Measurements from ENCODE around the gene TRIM69. TPM values are rescaled to one million over a fixed set of nuclear protein-coding genes. Genes with fewer than 3 reads are reported as not detected.

Gene TRIM69
- total and polyA plus RNA-seq, 2 of the 8 experiments (the other 6 are each of a cell fraction or from before 2014, with no cell fraction given), result 4.3 to 6.2 TPM

DNA sequence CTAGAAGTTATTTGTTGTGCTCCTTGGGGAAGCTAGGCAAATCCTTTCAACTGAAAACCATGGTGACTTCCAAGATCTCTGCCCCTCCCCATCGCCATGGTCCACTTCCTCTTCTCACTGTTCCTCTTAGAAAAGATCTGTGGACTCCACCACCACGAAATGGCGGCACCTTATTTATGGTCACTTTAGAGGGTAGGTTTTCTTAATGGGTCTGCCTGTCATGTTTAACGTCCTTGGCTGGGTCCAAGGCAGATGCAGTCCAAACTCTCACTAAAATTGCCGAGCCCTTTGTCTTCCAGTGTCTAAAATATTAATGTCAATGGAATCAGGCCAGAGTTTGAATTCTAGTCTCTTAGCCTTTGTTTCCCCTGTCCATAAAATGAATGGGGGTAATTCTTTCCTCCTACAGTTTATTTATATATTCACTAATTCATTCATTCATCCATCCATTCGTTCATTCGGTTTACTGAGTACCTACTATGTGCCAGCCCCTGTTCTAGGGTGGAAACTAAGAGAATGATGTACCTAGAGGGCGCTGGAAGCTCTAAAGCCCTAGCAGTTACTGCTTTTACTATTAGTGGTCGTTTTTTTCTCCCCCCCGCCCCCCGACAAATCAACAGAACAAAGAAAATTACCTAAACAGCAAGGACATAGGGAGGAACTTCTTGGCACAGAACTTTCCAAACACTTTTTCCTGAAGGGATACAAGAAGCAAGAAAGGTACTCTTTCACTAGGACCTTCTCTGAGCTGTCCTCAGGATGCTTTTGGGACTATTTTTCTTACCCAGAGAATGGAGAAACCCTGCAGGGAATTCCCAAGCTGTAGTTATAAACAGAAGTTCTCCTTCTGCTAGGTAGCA is 25.9 kb upstream of the TRIM69 start:
- Histone ChIP-seq H3K4me3 (ENCODE audit: extremely low read depth in 1 of 4, insufficient read depth in 2 of 4, low read depth in 3 of 4, low read length in 4 of 4) (peak overlapping the region; percentile 79 to 95 (median 88)), H3K79me2 (ENCODE audit: control insufficient read depth in 1 of 2, insufficient read depth in 2 of 2, low read length in 2 of 2) (peaks cover 0 to 9% of the 10 kb centered on the region in 2 experiments; a peak in 2 of 4 replicates), H3K23ac (ENCODE audit: insufficient read length) (no peak overlapping the region), H2BK5ac (ENCODE audit: low read depth, low read length) (no peak overlapping the region), H3K27ac (ENCODE audit: low read depth, low read length) (peak overlapping the region; percentile 60; the same call in 1 of the 2 replicates), H2BK20ac (ENCODE audit: low read length) (0 out of 2 replicates have a peak overlapping the region, but pooled peaks have one; percentile 34), H3K27me3 (replicated peaks in 1 of 4; ENCODE audit: control insufficient read depth in 3 of 4, extremely low read depth in 1 of 4, insufficient read depth in 3 of 4, low read length in 3 of 4) (peaks cover 0 to 10% (median 8%) of the 10 kb centered on the region in 4 experiments; a peak in 5 of 7 replicates), H4K8ac (ENCODE audit: extremely low read depth, insufficient read depth, low read length) (no peak overlapping the region), H3K56ac (replicated peaks; ENCODE audit: insufficient read length, low read depth, low read length) (no peak overlapping the region), H2BK12ac (ENCODE audit: low read depth, low read length) (no peak overlapping the region), H4K20me1 (replicated peaks in 1 of 2; ENCODE audit: control insufficient read depth in 1 of 2, insufficient read depth in 2 of 2, low read length in 2 of 2) (no peaks in the 10 kb centered on the region), H2AFZ (ENCODE audit: low read length) (peak overlapping the region; percentile 78), H3K9me3 (ENCODE audit: insufficient read depth in 2 of 2, low read depth in 1 of 2, low read length in 1 of 2) (no peaks in the 10 kb centered on the region), H3K4me1 (replicated peaks in 1 of 4; ENCODE audit: control insufficient read depth in 3 of 4, insufficient read depth in 4 of 4, low read length in 3 of 4) (0 out of 7 replicates have a peak, but pooled peaks cover 0 to 3% (median 0%) of the 10 kb centered on the region in 4 experiments), H2AK5ac (ENCODE audit: low read depth, low read length) (no peak overlapping the region), H3K4ac (replicated peaks; ENCODE audit: insufficient read length, low read depth, low read length) (no peak overlapping the region), H4K91ac (replicated peaks; ENCODE audit: insufficient read length, low read length) (no peak overlapping the region), H3K79me1 (ENCODE audit: low read depth, low read length) (no peaks in the 10 kb centered on the region), H2BK120ac (replicated peaks; ENCODE audit: low read depth, low read length) (no peak overlapping the region), H3K36me3 (ENCODE audit: control insufficient read depth in 2 of 4, insufficient read depth in 4 of 4, low read length in 3 of 4) (peaks cover 0 to 2% (median under 1%) of the 10 kb centered on the region in 4 experiments; a peak in 3 of 8 replicates), H3K23me2 (ENCODE audit: low read depth, low read length) (peaks cover 4% of the 10 kb centered on the region), H3K14ac (ENCODE audit: insufficient read length) (no peak overlapping the region), H2BK15ac (ENCODE audit: low read length) (no peak overlapping the region), H3K4me2 (ENCODE audit: insufficient read depth in 1 of 2, low read depth in 2 of 2, low read length in 2 of 2) (peak overlapping the region; percentile 90 to 94), H4K5ac (ENCODE audit: insufficient read length, low read depth, low read length) (no peak overlapping the region), H3K9ac (replicated peaks in 1 of 4; ENCODE audit: extremely low read depth in 1 of 4, low read depth in 3 of 4, low read length in 3 of 4) (peak overlapping the region in 2 of 4 experiments; percentile 60 to 63; a peak in 5 of 7 replicates), H3K18ac (ENCODE audit: extremely low read depth, low read length) (no peak overlapping the region)
- WGBS, 2 experiments (ENCODE audit: extremely low coverage in 1 of 2, insufficient coverage in 1 of 2, insufficient read length in 1 of 2, insufficient replicate concordance in 2 of 2, low coverage in 1 of 2, low lambda C conversion rate in 2 of 2, missing lambda C conversion rate in 1 of 2), result 45% methylated on average over 11 of the region's 11 CpGs; no CpG with 5 or more reads in 1 of the 2 experiments
- DNase-seq (ENCODE audit: low read depth in 1 of 2, low spot score in 2 of 2), result no peak
- CTCF ChIA-PET (ENCODE audit: partially characterized antibody), result interaction anchor here (0.5 to 6.6 kb wide), 10 partner anchors 9 to 94 kb away, joined by 3 to 61 read pairs (median 4); partner anchors contain the start of genes SPG11 and TRIM69
- no peak for FAIRE-seq
- TF ChIP-seq TBP (IDR thresholded peaks at IDR 0.05; ENCODE audit: low read depth, low read length) (no peak), TAF7 (optimal IDR thresholded peaks at IDR 0.05; ENCODE audit: borderline replicate concordance, low read depth, low read length) (no peak), CHD2 (IDR thresholded peaks at IDR 0.05; ENCODE audit: low read length) (no peak), RXRA (IDR thresholded peaks at IDR 0.05; ENCODE audit: insufficient read depth, low read depth, low read length) (no peak), KDM1A (IDR thresholded peaks at IDR 0.05; ENCODE audit: borderline replicate concordance, low read length) (0 out of 2 replicates have a peak, but pooled peaks have one; percentile 38)
- TF ChIP-seq, protein P1, sequence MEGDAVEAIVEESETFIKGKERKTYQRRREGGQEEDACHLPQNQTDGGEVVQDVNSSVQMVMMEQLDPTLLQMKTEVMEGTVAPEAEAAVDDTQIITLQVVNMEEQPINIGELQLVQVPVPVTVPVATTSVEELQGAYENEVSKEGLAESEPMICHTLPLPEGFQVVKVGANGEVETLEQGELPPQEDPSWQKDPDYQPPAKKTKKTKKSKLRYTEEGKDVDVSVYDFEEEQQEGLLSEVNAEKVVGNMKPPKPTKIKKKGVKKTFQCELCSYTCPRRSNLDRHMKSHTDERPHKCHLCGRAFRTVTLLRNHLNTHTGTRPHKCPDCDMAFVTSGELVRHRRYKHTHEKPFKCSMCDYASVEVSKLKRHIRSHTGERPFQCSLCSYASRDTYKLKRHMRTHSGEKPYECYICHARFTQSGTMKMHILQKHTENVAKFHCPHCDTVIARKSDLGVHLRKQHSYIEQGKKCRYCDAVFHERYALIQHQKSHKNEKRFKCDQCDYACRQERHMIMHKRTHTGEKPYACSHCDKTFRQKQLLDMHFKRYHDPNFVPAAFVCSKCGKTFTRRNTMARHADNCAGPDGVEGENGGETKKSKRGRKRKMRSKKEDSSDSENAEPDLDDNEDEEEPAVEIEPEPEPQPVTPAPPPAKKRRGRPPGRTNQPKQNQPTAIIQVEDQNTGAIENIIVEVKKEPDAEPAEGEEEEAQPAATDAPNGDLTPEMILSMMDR (IDR thresholded peaks at IDR 0.05; ENCODE audit: control extremely low read depth in 1 of 3, insufficient read depth in 1 of 3, low read depth in 1 of 3, low read length in 3 of 3), result peak in 2 of 3 experiments; percentile 2 to 23; a peak in 2 of 4 replicates
- POLR2A ChIA-PET (ENCODE audit: partially characterized antibody), result interaction anchor here (0.7 to 4.2 kb wide), 16 partner anchors 11 to 1955 kb away, joined by 3 to 64 read pairs (median 4); partner anchors contain the start of genes SPG11 and TRIM69

Data from H1 (cell line).